ENCODE measurements around the gene ALG1.
A peak's percentile ranks its signal among the peaks of the same experiment; 100 is the strongest.
"Not testable (repeated sequence)": the region's sequence is repeated elsewhere in the genome, so short reads cannot be mapped to it uniquely, and the experiment has no call there.

ALG1 gene

DNA sequence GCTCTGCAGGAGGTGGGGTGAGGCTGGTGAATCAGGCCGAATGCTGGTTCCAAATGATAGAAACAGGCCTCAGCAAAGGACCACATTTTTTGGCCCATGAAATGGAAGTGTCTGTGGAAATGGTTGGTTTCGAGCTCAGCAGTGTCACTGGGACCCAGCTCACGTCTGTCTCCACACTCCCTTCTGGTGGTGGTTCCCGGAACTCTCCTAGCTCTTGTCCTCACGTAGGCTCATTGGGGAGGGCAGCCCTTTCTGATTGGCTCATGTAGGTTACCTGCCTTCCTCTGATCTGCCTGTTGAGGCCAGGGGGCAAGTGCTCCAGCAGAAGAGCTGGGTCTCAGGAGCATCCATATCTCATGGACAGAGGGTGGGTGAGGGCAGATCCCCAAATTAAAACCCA is 4.0 kb downstream of the ALG1 start:
- DNase-seq: no peak

DNA sequence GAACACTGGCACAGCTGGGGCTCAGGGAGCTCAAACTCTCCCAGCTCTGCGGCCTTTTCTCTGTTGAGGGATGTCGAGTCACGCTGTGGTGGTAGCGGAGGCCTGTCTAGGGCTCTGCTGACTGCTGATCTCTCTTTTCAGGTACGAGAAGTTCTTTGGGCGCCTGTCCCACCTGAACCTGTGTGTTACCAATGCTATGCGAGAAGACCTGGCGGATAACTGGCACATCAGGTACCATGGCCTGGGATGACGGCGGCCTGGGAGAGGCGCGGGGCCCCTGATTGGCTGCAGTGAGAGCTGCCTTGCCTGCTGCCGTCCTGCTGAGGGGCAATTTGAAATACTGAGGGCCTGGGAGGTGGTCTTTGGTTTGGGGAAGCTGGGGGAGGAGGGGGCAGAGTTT is 5.7 kb downstream of the ALG1 start:
- DNase-seq: no peak

DNA sequence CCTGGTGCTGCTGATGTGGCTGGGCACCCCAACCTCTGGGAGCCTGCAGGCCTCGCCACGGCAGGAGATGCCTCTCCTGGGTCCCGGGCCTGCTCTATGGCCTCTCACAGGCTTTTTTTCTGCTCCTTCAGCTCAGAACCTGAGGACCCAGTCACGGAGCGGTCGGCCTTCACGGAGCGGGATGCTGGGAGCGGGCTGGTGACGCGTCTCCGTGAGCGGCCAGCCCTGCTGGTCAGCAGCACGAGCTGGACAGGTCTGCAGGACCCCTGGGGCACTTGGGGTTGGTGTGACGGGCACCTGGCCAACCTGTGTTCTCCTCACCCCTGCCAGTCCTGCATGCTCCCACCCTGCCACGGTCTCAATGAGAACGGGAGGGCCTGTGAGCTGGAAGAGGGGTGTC is 7.0 kb downstream of the ALG1 start:
- no peak for DNase-seq

DNA sequence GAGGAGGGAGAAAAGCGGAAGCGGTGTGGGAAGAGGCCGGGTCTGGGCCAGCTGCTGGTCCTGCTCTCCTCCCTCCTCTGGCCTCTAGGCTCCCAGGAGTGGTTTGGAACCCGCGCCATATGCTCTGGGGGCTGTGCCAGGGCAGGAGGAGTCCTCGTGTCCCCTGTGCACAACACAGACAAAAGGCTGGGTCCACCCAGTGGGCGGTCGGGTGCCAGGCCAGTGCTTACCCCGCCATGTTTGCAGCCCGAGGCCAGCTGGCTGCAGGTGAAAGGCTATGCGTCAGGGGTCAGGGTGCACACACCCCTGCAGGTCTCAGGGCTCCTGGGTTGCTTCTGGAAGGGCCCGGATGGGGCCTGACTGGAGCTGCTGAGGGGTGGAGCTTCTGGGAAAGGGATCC is 8.8 kb downstream of the ALG1 start:
- DNase-seq: not testable (repeated sequence)

DNA sequence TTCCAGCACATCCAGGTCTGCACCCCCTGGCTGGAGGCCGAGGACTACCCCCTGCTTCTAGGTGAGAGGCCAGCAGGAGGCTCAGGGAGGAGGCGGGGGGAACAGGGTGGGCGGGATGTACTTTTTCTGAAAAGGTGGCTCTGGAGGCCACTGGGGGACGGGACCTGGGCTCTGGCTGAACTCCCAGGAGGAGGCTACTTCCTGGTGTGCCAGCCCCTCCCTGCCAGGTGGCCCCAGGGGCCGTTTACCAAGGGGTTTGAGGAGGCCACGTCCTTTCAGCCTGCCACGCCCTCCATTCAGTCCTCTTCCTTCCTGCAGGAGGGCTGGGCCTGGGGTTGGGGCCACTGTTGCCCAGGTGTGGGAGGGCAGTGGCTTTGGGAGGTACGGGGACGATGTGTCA is 9.4 kb downstream of the ALG1 start:
- DNase-seq: not testable (repeated sequence)

DNA sequence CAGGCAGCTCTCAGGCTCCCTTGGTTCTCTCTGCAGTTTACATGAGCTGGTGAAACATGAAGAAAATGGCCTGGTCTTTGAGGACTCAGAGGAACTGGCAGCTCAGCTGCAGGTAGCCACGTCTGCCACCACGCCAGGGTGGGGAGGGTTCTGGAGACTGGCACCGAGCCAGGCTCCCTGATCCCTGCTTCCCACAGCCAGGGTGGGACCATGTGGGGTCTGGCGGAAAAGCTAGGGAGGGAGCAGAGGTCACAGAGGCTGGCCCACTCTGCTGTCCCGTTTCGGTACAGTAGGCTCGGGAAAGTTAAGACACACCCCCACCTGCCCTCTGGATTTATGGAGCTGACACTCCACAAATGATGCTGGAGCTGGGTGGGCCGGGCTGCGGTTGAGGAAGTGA is 12.0 kb downstream of the ALG1 start:
- not testable (repeated sequence) for DNase-seq

DNA sequence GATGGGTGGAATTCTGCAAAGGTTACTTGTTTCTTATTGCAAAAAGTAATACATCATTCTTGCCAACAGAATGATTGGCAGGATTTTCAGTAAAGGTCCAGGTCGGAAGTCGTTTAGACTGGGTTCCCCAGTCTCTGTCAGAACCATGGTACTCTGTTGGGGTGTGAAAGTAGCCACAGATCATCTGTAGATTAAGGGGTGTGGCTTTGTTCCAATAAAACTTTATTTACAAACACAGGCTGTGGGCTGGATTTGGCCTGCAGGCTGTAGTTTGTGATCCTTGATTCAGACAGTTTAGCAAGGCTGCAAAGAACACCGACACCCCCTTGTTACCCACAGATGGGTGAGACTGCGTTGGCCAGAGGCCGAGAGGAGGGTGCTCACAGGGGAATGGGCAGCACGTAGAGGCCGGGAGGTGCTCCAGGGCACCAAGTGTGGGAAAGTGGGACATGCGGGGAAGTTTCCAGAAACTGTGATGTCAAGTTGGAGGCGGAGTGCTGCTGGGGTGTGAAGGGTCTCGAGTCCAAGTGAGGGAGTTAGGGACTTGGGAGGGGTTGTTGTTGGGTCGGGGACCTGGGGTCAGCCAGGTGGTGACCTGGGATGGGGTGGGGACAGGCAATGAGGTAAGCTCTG is 12.6 kb downstream of the ALG1 start:
- not testable (repeated sequence) for DNase-seq

DNA sequence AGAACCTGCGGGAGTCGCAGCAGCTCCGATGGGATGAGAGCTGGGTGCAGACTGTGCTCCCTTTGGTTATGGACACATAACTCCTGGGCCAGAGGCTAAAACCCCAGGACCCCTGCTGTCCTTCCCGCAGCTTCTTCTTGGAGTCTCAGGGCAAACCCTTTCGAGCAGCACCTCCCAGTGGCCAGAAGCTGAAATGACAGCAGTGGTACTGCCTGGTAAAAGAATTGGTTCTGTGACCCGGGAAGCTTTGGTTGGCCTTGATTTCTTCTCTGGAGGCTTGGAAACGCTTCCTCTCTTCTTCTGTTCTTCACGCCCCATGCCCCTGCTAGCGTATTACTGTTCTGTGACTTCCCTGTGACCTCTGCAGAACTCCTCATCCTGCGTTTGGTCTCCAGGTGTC is 13.2 kb downstream of the ALG1 start:
- peak; percentile 5 for DNase-seq

DNA sequence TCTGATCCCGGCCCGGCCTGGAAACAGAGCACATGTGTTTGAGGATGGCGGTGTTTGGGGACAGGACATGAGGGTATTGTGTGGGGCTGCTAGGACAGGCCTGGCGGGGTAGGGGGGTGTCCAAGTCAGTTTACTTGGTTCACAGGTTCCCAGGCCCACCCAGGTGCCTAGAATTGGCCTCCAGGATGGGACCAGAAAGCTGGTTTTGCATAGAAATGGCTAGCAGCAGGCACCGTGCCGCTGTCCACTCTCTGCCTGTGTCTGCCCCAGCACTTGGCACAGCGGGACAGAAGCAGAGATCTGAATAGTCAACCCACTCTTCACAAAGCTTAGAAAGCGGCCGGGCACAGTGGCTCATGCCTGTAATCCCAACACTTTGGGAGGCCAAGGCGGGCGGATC is 14.1 kb downstream of the ALG1 start:
- not testable (repeated sequence) for DNase-seq

DNA sequence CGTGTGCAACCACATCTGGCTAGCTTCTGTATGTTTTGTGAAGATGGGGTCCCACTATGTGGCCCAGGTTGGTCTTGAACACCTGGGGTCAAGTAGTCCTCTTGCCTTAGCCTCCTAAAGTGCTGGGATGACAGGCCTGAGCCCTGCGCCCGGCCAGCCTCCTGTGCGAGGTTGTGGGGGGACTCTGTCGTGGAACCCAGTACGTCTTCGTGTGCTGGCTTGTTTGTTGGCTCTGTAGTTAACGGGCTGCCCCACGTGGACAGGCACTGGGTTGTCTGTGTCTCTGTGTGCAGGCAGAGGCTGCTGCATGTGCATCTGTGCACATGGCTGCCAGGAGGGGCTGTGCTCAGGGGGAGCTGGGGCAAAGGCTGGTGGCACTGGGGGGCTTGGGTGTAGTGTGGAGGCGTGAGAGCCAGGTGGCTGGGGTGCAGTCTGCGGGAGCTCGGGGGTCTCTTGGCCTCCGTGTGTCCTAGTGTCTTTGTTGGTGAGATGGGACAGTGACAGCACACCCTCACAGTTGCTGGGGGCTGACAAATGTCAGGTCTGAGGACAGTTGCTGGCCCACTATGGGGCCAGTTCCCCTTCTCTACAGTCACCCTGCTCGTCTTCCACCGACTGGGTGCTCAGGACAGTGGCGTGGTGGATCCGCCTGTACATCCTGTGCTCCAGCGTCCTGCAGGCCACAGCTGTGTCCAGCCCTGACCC is 16.6 kb downstream of the ALG1 start:
- not testable (repeated sequence) for DNase-seq

DNA sequence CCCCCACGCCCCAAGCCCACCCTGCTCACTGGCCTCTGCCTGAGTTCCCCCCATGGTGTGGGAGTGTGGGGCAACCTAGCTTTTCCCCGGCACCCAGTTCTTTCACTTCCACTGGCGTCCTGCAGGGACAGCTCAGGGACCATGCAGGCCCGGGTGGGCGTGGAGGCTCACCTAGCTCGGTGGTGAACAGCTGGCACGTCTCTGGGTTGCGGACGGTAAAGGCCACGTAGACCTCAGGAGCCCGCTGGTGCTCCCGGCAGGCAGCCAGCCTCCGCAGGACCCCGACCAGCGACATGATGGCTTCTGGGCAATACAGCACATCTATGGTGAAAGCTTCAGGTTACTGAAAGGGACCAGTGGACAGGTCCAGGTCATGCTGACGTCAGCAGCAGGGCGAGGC is 17.3 kb downstream of the ALG1 start:
- not testable (repeated sequence) for DNase-seq

DNA sequence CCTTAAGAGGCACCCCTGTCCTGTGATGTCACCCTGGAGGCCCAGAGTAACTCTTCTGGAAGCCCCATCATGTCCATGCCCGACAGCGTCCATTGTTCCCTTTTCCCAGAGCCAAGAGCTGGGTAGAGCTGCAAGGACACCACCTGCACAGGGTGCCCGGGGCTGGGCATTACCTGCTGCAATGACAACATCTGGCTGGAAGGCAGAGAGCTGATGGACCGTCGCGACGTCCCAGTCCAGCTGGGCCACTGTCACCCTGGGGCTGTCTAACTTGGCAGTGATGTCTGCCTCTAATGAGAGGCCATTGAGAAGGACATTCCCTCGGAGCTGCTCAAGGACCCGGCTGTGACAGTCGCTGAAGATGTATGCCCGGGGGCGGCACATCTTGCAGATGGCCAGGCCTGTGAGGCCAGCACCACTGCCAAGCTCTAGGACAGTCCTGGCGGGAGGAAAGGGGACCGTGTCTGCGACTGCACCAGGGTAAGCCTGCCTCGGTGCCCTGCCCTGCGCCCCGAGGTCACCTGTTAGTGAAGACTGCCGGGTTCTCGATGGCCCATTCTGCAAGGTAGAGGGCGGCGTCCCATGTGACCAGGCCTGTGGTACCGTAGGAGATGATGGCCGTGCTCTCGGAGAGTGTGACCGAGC is 18.4 kb downstream of the ALG1 start:
- DNase-seq: not testable (repeated sequence)

DNA sequence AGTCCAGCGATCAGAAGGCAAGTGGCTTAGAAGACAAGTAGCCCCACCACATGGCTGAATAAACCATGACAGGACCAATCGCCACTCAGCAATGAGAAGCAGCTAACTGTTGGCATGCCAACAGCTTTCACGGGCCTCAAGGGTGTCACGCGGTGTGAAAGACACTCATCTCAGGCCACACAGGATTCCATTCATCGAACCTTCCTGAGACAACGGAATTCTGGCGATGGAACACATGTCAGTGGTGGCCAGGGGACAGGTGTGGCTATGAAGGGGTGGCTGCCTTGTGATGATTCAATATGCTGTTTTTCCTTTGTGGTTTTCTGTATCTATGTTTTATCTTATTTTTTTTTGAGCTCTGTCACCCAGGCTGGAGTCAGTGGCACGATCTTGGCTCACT is 18.9 kb downstream of the ALG1 start:
- DNase-seq: not testable (repeated sequence)

DNA sequence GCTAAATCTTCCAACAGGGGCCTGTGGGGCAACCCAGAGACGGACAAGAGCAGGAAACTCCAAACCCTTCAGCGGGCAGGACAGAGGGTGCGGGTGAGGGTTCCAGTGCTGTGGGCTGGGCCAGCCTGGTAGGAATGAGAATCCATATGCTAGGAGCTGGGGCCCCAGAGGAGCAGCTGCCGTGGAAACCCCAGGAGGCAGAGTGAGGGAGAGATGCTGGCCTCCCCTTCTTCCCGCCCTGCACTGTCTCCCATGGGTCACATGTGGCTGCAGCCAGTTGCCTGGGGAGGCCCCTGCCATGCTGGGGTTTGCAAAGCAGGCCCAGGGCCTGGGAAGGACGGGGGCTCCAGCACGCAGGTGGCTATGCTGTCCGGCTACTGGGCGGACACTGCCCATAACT is 21.4 kb downstream of the ALG1 start:
- DNase-seq: peak; percentile 15

DNA sequence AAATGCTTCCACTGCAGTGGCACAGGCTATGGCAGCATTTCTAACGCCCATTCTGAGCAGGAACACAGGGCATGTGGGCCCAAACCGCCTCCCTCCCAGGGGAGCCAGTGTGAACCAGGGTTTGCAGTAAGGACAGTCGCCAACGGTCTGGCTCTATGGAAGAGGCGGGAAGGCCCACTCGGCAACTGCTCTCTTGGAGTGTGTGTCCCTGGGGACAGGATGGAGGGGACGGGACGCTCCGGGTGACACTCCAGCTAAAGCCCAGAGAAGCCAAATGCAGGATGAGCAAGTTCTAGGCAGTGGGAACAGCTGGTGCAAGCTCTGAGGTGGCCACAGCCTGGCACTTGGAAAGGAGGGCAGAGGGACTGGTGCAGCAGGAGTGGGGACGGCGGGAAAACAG is 22.1 kb downstream of the ALG1 start:
- DNase-seq: peak; percentile 30

DNA sequence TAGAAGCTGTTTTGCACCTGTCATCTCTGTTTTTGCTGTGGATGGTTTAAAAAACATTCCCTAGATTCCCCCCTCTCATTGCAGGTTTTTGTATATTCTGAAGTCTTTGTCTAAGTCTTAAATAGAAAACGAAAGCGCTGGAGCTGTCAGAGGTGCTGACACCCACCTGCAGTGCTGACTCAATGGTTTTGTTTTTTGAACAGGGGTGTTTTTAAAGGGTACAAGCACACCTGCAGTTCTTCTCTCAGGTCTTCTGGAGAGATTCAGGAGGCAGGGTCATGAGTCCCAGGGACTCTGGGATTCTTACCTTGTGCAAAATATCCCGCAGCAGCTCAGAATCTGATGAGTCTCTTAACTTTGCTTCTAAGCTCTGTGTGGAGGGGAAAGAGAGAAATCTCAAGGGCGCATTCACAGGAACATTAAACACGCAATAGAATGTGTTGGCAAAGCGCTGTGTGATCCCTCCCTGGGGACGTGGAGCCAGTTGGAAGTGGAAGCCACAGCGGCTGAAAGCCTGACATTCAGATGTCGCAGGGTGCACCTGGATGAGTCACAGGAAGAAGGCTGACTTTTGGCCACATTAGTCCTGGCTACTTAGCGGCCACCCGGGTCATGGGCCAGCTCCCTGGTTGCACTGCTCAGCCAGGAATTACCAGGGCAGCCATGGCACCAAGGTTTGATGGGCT is 23.6 kb downstream of the ALG1 start:
- peak; percentile 25 for DNase-seq

DNA sequence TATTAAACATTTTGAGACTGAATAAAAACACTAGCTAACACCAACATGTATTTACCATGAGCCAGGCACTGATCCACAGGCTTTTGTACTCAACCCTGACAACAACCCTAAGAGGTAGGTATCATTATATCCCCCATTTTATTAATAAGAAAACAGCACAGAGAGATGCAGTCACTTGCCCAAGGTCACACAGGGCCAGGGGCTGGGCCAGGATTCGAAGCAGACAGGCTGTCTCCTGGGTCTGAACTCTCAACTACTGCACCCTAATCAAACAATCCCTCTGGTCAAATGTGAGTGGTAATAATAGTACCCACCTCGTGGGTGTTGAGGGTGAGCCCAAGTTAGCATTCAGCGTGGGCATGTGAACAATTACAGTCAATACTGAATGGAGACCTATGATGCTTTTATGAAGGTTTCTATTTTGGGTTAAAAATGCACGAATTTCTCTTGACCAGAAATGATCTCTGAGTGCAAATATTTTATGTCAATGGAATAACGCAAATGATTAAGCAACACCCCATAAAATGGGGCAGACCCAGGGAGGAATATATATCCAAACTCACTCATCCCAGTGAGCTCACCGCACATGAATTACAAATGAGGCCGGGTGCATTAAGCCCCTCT is 24.9 kb downstream of the ALG1 start:
- not testable (repeated sequence) for DNase-seq

DNA sequence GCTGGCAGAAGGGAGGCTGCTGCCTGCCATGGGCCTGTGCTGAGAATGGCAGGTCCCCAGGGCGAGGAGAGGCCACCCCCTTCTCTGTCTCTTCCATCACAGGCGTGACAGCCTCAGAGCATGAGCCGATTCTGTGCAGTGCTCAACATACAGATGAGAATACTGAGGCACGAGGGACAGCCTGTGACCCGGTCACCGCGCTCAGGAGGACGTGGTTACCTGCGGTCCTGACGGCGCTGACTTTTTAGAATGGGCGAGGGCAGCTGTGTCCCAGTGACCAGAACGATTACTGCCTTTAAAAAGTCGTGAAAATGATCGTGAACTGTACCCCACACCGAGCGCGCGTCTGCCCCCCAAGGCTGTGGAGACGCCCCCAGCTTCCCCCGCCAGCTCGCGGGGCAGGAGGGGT is 25.4 kb downstream of the ALG1 start:
- DNase-seq: peak; percentile 51

DNA sequence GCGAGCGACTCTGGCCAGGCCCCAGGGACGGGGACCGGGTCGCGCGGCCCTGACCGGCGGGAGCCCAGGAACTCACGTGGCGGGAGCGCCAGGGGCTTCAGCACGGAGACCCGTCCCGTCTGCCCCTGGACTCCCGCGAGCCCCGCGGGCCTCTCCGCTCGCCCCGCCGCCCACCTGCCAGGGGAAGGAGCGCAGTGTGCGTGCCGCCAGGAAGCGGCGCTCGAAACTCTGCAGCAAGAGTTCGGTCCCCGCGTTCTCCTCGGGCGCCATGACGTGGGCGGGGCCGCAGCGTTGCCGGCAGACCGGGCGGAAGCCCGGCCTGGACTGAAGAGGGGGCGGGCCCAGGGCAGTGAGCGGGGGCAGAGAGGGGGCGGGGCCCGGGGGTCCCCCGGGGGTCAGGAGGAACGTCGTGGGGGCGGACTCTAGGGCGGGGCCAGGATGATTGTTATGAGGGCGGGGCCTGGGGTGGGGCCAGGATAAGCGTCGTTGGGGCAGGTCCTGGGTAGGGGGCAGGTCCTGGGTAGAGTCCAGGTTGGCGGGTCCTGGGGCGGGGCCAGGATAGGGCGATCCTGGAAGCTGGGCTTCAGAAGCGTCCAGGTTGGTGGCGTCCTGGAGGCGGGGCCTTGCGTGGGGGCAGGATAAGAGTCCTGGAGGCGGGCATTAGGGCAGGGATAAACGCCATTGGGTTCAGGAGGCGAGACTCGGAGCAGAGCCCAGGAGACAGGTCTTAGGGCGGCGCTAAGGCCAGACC is 26.0 kb downstream of the ALG1 start, which contains the start of gene EEF2KMT:
TSS of gene EEF2KMT (minus strand) at position 326 of the 751 bp plus-strand sequence. CDS start at position 270, 56 bp downstream.
- peak; percentile 100 for DNase-seq

DNA sequence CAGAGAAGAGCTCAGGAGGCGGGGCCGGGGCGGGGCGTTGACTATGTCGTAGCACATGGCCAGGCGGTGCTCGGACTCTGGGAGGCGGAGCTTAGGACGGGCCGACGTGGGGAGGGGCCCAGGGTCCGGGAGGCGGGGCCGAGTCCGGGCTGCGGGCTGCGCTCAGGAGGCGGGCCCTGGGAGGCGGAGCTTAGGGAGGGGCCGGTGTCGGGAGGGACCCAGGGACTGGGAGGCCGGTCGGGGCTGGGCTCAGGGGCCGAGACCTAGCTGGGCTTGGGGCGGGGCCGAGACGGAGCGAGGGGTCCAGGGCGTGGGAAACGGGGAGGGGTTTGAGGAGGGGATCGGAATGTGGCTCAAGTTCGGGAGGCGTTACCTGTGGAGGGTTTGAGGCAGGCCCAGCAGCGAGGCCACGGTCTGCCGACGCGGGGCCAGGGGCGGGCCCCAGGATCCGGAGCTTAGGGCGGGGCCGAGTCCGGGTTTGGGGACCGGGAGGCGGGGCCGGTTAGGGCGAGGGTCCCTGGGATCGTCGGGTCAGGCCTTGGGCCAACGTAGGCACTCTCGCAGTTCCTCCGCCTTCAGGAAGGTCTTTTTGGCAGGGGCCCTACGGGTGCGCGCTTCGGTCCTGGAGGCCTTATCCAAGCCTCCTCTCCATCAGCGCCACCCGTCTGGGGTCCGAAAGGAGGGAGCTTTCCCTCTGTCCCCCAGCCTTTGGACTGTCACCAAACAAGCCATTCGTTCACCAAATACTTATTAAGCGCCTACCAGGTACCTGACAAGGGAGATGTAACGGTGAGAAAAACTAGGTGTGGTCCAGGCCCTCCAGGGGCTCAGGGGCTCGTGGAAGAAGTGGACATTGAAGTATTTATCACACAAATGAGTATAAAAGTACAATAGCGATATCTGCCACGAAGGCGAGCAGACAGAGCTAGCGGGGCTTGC is 26.8 kb downstream of the ALG1 start:
- DNase-seq: peak; percentile 57

DNA sequence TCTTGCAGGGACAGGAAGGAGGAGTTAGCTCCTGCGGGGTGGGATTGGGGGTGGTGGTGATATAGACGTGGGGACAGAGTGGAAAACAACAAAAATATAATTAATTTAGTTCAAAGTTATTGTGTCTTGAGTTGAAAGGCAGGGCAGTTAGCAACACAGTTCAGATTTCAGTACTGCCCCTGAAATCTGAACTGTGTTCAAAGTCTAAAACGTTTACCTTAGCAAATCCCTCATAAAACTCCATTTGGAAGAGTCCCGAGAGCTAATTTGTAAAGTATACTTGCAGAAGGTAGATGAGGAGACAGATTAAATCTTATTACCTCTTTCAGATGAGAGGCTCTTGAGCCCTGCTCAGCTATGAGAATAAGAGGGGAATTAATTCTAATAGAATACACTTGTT is 27.5 kb downstream of the ALG1 start:
- DNase-seq: not testable (repeated sequence)
